ENCODE measurements around the gene TBC1D7. TPM values are rescaled to one million over a fixed set of nuclear protein-coding genes. Genes with fewer than 3 reads are reported as not detected.

The TBC1D7 gene
- polyA plus RNA-seq, 10 donors: 17.0 to 26.1 (median 20.4) TPM

DNA sequence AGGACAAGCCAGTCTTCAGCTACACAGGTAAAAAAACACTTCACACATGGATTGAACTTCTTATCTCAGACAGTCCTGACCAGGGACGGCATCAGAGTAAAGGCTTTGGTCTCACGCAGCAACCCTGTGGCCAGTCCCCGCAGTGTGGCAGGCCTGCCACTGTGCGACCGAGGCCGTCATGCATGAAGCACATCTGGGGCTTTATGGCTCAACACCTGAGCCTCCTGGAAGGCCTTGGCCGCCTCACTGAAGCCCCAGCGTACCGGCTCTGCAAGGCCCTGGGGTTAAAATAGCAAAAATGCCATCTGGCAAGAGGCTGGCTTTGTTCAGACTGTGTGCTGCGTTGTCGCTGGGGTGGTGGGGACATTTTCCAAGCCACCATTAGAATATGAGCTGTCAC, 32.8 kb downstream of the TBC1D7 start:
- DNase-seq: no peak

DNA sequence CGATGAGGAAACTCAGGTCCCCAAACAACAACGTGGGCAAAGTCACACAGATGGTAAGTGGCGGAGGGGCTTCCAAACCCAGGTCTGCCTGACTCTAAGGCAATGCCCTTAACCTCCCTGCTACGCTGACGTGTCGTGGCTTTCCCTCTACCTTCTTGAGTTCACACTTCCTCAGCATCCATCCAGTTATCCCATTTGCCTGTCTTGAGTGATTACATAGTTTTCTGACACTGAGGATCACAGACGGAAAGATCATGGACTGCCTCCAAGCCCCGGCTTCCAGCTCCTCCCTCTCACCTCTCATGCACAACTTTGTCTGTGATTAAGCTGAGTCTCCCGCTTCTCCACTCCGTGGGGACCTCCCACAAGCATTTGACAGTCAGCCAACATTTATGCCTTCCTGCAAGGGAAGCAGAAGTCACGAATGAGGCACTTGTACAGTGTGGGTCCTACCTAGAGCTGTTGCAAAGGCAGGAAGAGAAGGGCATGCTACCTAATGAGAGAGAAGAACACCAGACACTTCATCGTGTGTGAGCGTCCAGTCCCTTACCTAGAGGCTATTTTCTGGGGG, 33.8 kb downstream of the TBC1D7 start:
- DNase-seq: no peak

DNA sequence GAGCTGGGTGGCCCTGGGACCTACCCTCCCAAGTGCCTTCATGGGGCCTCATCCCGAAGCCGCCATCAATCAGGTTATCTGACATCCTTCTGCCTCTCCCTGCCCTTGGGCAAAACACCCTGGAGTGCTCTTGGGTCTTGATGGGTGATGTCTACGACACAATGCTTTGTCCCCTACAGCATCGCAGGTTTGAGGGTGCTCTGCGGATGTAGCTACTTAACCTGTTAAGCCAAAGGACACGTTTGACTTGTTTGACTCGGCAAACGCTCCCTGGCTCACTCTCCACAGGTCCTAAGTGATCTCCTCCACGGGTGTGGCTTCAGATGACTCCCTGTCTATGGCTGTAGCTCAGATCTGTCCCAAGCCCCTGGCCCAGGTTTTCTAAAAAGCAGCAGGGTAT, 35.6 kb downstream of the TBC1D7 start:
- no peak for DNase-seq

DNA sequence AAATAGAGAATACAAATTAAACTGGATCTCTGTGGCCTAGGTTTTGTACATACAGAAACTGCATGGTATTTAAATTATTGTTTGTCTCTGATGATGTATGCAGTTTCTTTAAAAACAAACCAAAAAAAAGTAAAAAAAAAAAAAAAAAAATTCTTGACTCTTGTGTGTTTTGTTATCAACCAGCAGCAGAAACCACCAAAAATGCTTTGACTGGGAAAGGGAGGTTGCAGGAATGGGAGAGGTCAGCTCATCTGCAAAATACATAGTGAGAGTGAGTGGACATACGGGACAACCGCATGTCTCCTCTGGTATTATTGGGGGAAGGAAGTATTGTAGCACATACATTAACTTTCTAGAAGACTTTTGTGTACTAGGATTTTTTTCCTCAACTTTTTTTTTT, 38.0 kb downstream of the TBC1D7 start:
- no peak for DNase-seq

DNA sequence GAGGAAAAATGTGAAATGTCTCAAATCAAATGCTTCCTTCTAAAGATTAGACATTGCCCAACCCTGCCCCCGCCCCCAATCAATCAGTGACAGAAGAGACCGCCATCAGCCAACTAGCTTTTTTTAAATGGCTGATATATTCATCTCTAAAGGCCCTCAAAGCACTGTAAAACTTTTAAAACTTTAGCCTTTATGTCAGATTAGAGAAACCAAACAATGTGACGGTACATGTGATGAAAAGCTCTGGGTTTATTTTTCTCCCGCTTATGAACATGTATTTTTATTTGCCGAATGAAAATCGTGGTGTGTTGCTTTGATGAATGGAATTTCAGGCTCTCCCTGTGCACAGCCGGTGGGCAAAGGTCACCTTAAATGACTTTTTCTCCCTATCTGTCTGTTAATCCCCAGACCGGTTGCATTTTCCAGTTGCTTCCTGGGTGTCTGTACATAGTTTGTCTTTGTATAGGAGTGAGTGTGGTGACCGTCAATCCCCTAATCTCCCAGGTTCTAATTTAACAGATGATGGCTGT, 38.5 kb downstream of the TBC1D7 start:
- no peak for DNase-seq

DNA sequence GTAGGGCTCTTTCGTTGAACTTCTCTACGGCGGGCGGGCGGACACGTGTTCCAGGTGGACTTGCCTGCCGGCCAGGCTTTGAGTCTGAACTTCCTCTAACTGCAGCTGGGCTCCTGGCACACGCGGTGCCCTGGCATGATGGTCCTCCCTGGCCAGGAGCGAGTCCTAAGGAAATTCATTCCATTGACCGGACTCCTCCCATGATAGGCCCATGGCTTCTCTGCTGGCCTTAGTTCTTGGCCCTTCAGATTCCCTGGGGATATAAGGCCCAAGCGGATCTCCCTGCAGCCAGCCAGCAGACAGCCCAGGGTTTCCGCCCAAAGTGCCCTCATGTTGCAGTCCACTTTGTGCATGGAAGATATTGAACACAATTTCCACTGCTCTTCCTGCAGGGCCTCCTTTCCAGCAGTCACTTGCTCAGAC, 39.4 kb downstream of the TBC1D7 start:
- DNase-seq: no peak

DNA sequence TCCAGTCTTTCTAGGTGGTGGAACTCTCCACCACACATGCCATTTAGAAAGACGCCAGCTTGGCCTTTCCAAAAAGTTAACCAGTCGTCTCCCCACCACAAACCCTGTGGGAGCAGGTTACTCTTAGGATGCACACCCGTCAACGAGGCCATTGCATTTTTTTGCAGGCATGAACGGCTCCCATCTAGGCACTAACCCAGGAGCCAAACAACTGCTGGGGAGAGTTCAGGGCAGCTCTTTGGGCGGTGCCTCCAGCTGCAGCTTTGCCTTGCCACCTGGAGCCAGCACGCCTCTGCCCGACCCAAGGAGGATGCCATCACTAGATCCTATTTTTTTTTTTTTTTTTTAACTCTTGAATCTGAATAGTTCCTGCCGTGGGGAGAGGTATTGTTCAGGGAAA, 39.9 kb downstream of the TBC1D7 start:
- DNase-seq: no peak

DNA sequence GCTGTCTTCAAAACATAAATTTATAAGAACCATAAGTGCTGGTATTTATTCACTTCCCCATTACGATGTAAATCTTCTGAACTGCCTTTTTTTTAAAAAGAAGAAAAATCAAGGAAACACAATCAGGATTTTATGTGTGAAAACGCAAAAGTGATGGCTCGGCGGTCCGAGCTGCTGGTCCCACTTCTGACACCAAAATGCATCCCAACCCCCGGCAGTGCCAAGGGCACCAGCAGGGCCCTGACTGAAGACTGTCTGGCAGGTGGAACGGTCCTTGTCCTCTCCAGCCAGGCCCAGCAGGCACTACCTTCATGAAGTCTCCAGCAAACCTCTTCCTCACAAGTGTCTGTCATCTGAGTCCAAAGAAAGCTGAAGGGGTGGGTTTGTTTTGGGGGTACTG, 41.2 kb downstream of the TBC1D7 start:
- DNase-seq: no peak

DNA sequence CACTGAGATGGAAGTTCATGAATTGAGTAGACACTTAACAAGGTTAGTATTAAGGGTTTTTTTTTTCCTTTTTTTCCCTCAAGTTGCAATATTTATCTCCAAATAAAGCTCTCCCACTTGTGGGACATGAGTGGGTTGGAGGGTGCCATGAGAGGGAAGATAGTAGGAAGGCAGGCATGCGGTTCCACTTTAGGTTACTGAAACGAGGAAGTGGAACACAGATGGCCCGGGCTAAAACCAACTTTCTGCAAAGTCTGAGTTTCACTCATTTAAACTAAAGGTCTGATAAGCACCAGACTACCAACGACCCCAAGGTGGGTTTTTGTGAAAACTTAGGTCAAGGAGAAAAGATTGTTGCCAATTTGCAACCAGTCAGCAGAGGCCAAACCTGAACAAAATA, 42.2 kb downstream of the TBC1D7 start:
- no peak for DNase-seq

DNA sequence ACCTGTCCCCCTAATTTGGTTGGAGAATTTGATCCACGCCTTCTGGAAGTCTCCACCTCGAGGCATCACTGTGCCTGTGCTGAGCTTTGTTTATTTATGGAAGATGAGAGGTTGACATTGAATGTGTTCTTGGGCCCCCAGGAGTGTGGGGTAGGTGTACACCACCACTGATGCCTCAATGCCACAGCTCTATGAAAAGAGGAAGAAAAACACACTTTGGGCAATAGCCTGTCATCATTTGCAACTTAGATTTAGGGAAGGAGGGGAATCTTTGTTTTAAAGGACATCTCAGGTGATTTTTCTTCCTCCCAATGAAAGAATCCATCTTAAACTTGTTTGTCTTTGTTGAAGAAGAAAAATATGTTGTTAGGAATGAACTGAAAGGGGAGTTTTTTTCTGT, 42.6 kb downstream of the TBC1D7 start:
- DNase-seq: no peak

DNA sequence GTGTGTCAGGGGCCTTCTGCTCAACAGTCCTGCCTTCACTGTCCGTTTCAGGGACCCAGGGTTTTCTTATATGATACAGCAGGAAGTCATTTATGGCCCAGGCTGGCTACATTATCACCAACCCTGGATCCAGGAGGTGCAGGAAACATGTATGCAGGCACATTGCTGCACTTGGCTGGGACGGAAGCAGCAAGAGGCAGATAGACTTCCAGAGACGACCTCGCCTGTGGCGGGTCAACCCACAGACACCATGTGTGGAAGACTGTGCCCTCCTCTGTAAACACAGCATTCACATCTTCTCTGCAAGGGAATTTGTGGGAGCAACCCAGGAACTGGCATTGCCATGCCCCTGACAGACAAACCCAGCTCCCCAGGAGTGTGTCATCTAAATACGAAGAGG, 43.7 kb downstream of the TBC1D7 start:
- no peak for DNase-seq

DNA sequence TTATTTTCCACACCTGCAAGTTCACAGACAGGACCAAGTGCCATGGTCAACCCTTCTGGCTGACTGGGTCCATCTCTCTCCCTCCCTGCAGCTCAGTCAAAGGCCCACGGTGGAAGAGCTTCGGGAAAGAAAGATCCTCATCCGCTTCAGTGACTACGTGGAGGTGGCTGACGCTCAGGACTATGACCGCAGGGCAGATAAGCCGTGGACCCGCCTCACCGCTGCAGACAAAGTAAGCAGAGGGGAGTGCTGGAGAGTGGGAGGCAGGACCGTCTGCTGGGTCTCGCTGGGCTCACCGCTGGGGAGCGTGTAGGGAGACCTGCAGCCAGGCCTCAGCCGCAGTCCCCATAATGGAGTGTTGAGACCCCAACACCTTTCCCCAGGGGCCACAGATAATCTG, 45.0 kb downstream of the TBC1D7 start:
- no peak for DNase-seq

DNA sequence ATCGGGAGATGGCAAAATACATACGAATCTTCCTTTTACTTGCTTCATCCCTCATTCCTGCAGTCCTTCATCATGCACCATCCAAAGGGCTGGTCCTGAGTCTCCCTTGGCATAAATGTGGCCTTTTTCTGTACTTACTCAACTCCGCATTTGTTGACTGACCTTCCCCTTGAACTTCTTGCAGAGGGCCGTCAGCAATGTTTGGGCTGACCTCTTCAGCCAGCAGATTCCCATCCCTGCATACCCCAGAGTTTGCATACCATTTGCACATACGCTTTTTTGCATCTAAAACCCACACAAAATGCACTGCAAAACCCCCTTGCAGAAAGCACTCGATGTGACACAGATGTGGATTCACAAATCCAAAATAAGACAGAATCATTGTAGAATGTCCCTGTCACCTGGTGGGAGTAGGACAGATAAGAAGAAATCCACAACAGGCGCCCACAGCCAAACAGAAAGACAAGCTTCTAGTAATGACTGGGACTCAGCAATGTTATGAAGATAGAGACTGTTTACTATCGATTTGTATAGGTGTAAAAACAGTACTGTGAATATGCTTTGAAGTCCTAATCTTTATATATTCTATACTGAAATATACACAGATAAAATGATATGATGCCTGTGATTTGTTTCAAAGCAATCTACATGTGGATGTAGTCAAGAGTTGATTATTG, 45.8 kb downstream of the TBC1D7 start:
- no peak for DNase-seq

DNA sequence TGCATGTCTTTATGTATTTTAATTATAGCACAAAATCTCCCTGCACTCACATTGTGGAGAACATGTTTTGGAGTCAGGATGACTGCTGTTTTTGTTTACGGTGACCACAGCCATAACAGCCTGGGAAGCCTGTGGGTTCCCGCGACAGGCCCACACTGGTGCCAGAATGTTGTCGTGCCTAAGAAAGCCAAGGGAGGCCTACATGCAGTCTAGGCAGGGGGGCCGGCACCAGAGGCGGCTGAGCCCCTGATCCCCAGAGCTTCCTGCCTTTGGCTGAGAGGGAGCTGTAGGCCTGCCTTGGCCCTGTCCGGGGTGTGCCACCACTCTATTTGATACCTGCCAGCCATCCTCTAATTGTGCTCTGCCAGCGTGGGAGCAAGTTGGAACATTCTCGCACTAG, 46.7 kb downstream of the TBC1D7 start:
- no peak for DNase-seq

DNA sequence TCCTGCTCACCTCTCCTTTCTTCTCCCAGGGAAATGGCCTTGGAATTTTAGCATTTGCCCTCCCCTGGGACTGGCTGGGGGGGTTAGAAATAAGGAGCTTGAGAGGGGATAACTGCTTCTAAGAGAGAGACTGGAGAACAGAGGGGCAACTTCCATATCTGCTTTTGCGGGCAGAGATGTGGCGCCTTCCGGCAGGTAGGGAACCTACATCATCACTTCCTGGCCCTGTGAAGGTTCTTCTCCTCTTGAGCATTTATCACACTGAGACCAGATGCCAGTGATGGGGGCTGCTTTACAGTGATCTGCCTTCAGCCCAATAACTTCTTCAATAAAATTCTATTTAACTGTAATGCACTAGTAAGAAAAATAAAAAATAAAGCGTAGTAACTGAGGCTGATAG, 48.1 kb downstream of the TBC1D7 start:
- DNase-seq: no peak

DNA sequence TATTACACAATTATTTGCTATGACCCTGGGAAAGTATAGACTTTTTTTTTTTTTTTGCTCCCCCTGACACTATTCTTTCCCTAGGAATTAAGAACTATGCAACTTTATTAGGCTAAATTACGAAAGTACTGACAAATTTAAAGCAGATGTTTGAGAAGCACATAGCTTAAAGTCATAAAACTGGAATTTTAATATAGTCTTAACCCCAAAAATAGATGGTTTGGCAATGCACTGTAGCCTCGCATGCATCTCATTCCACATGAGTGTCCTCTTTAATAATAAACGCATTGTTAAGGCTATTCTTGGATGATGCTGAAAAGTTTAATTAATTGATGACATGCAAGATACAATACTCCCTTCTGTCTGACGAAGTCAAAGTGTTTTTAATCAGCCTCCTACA, 49.3 kb downstream of the TBC1D7 start:
- peak in 2 of 3 donors; percentile 64 to 79 for DNase-seq

DNA sequence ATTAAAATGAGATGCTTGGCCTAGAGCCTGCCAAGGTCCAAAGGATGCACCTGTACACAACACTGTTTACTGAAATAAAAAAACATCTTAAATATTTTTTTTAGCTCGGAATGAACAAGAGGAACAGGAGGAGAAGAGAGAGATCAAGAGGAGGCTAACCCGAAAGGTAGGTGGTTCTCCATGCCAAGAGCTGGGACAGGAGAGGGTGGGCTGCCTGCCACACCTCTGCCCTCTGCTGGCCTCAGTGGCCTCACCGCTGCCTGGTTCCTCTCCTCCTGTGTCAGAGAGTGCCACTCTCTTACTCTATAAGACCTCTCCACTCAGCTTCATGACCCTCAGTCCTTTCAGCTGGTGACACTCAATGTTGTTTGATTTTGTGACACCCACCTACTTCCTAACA, 50.2 kb downstream of the TBC1D7 start:
- DNase-seq: no peak

DNA sequence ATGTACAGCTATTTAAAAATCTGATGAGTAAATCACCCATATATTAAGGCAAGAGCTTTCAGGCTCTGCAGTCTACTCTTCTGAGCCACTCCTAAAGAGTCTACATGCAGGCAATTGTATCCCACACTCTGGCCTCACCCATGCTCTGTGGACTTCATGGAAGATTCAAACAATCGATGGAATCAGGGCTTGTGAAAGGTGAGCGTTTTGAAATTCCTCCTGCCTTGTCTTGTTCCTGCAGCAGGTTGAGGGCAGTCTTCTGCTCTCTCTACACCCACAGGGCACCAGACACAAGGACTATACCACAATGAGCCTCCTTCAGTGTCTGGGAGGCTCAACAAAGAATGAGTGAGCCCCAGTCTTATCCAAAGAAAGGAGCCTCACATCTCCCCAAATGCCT, 51.1 kb downstream of the TBC1D7 start:
- DNase-seq: no peak

DNA sequence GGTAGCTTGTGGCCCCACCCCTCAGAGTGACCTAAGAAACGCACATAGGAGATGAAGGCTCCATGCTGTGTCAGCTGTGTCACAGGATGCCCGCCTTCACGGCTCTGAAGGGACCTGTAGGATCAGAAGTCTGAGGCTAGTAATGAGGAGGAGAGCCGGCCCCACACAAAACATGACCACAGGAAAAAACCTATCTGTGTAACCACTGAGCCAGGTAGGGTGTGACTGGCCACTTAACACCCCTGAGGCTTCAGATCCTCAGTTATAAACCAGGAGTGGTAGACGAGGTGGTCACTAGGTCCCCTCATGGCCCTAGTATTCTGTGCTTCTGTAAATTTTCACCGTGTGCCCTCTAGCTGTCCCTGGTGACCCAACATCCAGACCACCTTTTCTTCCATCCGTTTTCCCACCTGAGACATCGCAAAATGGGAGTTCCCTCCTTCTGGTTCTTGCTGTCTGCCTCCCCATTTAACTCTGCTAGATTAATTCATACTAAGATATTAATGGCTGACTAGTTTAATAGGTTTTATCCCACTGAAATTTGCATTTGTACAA, 52.8 kb downstream of the TBC1D7 start:
- DNase-seq: no peak

DNA sequence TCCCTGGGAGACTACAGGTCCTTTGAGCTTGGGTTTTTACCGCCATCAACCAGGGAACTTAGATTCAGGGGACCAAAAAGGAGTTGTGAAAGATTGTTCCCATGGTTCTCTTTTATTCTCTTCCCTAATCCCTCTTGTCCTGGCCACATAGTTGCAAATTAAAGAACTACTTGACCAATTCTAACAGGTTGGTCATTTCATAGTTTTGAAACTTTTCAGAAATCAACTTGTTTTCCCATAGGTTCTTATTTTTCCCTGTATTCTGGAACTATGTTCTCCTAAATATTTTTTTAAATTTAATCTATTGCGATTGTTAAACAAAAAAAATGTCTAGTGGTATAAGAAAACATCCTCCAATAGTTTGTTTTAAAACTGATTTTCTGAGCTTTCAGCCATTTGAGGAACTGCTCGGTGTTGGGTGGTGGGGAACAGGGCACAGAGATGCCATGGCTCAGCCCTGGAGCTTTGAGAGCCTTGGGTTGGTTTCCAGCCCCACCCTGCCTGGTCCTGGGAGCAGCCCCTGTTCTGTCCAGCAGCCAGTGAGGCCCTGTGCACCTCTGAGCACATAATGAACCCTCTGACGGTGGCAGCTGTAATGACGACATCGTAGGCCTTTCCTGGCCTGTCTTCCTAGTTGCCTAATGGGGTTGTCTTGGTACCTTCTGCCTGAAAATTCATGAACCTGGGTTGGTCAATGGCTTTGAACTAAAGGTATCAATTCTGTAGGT, 53.5 kb downstream of the TBC1D7 start:
- DNase-seq: no peak

DNA sequence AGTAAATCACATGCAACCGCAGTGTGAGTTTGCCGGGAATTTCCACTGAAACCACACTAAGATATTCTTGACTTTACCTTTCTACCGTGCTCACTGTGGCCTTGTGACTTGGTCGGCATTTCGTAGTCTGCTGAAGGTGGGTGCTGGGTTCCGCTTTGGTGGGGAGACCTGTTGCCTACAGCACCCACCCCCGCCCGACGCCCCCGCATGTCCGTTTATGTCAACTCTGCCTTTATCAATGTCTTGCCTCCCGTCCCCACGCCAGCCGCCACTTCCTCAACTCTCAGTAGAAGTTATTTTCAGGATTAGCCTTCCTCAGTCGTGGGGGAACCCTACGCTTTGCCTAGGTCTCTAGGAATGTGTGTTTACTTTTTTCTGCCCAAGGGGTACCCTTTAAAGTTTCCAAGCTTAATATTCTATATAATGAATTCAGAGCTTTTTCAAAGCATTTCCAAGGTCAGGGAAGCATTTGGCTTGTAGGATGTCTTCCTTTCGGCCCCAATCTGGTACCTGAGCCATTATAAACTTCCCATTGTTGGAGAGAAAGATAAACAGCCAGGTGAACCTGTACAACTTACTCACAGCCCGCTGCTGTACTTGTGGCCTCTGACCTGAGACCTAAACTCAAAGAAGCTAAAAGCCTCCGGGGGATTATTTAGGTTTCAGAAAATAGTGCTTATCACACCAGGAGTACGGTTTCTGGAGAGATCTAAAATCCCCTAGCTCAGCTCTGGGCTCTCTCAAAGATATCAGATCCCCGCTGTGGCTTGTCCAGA, 54.2 kb downstream of the TBC1D7 start:
- DNase-seq: no peak
